Testis (tissue), 2 donors: ENCODE results near the gene ERI3.

ENCODE experiments used
- CTCF ChIP-seq, 3 experiments: fragments of 450-650 bp in 2 of 3; fragments of 200-600 bp in 1 of 3; sonication (generic) in 1 of 3; IDR thresholded peaks; one replicate each; pipeline ENCODE4 v1.5.1; 2016 to 2019; ENCODE audit warnings: antibody characterized with exemption in 3 of 3, mild to moderate bottlenecking in 2 of 3, moderate library complexity in 1 of 3
- POLR2A ChIP-seq: fragments of 450-650 bp; IDR thresholded peaks from one replicate; pipeline ENCODE4 v1.6.1; 2017; ENCODE audit warnings: antibody characterized with exemption, mild to moderate bottlenecking, moderate library complexity

- TF ChIP-seq CTCF (IDR thresholded peaks at IDR 0.05) = no peak
- no peak for TF ChIP-seq POLR2A
Observed at GRCh38 chr1:44357710-44358109, 2.7 kb upstream of the ERI3 start.
